MM.1S (cell line): ENCODE measurements around the gene RSF1.

Experiments used
- DNase-seq: peaks from one replicate; pipeline ENCODE4 v3.0.0-alpha.2; 2015
- H2AFZ ChIP-seq: fragments of 300-600 bp; sonication (generic); 2 replicates; pipeline ENCODE4 v1.6.0; 2016; ENCODE audit warnings: antibody characterized with exemption, low read length
- H3F3A ChIP-seq: fragments of 300-600 bp; sonication (generic); 2 replicates; pipeline ENCODE4 v1.6.1; 2016; ENCODE audit warnings: mild to moderate bottlenecking, antibody characterized with exemption, low read length, moderate library complexity, mixed read lengths; ENCODE audit not compliant: insufficient read depth
- H3K27ac ChIP-seq: fragments of 300-600 bp; sonication (generic); 2 replicates; pipeline ENCODE4 v1.5.1; 2016; ENCODE audit warnings: mild to moderate bottlenecking, low read length
- H3K27me3 ChIP-seq: fragments of 300-600 bp; sonication (generic); replicated peaks from 2 replicates; pipeline ENCODE4 v1.6.0; 2016; ENCODE audit warnings: low read length; ENCODE audit not compliant: insufficient read depth
- H3K36me3 ChIP-seq: fragments of 300-600 bp; sonication (generic); replicated peaks from 2 replicates; pipeline ENCODE4 v1.6.1; 2016; ENCODE audit warnings: mild to moderate bottlenecking, low read length, mixed read lengths; ENCODE audit not compliant: insufficient read depth
- H3K4me1 ChIP-seq: fragments of 300-600 bp; sonication (generic); 2 replicates; pipeline ENCODE4 v1.6.1; 2016; ENCODE audit warnings: low read length, mixed read lengths
- H3K4me2 ChIP-seq: fragments of 300-600 bp; sonication (generic); 2 replicates; pipeline ENCODE4 v1.6.0; 2016; ENCODE audit warnings: low read depth, low read length
- H3K4me3 ChIP-seq: fragments of 300-600 bp; sonication (generic); 2 replicates; pipeline ENCODE4 v1.5.1; 2016; ENCODE audit warnings: low read length, mixed read lengths
- H3K79me2 ChIP-seq: fragments of 300-600 bp; sonication (generic); 2 replicates; pipeline ENCODE4 v1.6.1; 2016; ENCODE audit warnings: mixed run types, low read length, mixed read lengths
- H3K9ac ChIP-seq: fragments of 300-600 bp; sonication (generic); 2 replicates; pipeline ENCODE4 v1.6.1; 2016; ENCODE audit warnings: low read length, mixed read lengths
- H3K9me2 ChIP-seq: fragments of 300-600 bp; sonication (generic); replicated peaks from 2 replicates; pipeline ENCODE4 v1.6.1; 2016; ENCODE audit warnings: mild to moderate bottlenecking, low read length, mixed read lengths; ENCODE audit not compliant: insufficient read depth
- H3K9me3 ChIP-seq: fragments of 300-600 bp; sonication (generic); replicated peaks from 2 replicates; pipeline ENCODE4 v1.6.1; 2016; ENCODE audit warnings: mild to moderate bottlenecking, low read length, mixed read lengths; ENCODE audit not compliant: insufficient read depth
- H4K20me1 ChIP-seq: fragments of 300-600 bp; sonication (generic); 2 replicates; pipeline ENCODE4 v1.6.1; 2016; ENCODE audit warnings: mild to moderate bottlenecking, low read length, moderate library complexity, mixed read lengths; ENCODE audit not compliant: insufficient read depth
- EZH2 ChIP-seq: fragments of 300-600 bp; sonication (generic); optimal IDR thresholded peaks from 2 replicates; pipeline ENCODE3; 2017; ENCODE audit warnings: low read depth, mild to moderate bottlenecking, antibody characterized with exemption, low read length, mixed read lengths
- EZH2phosphoT487 ChIP-seq: fragments of 300-600 bp; sonication (generic); IDR thresholded peaks from 2 replicates; pipeline ENCODE4 v1.6.1; 2018; ENCODE audit warnings: antibody characterized with exemption, low read length
- TF ChIP-seq, protein P1 (sequence below): fragments of 300-600 bp; sonication (generic); IDR thresholded peaks from 2 replicates; pipeline ENCODE4 v1.5.1; 2016; ENCODE audit warnings: antibody characterized with exemption, low read length, mixed read lengths

The RSF1 gene

DNA sequence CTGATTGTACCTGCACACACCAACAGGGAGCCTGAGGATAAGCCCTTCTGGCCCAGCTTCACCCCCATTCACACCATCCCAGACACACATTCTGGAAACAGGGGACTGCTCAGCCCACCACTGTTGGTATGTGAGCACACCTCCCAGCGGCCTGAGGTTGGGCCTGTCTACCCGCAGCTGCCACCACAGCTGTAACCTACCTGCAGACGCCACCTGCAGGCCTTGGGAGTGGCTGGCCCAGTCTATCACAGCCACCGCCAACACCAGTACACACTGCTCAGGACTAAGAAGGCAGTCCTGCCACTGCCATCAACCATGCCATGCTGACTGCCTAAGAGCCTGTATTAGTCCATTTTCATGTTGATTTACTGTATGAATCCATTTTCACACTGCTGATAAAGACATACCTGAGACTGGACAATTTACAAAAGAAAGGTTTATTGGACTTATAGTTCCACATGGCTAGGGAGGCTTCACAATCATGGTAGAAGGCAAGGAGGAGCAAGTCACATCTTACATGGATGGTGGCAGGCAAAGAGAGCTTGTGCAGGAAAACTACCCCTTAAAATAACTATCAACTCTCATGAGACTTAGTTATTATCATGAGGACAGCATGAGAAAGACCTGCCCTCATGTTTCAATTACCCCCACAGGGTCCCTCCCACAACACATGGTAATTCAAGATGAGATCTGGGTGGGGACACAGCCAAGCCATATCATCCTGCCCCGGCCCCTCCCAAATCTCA, 30.6 kb downstream of the RSF1 start:
- no peaks in the 10 kb centered on the region for H3K9me3 ChIP-seq
- H2AFZ ChIP-seq = no peak overlapping the region
- H4K20me1 ChIP-seq = peaks cover 14% of the 10 kb centered on the region
- H3K36me3 ChIP-seq = no peaks in the 10 kb centered on the region; the same call in 1 of the 2 replicates
- no peaks in the 10 kb centered on the region for H3K27me3 ChIP-seq
- TF ChIP-seq, protein P1, sequence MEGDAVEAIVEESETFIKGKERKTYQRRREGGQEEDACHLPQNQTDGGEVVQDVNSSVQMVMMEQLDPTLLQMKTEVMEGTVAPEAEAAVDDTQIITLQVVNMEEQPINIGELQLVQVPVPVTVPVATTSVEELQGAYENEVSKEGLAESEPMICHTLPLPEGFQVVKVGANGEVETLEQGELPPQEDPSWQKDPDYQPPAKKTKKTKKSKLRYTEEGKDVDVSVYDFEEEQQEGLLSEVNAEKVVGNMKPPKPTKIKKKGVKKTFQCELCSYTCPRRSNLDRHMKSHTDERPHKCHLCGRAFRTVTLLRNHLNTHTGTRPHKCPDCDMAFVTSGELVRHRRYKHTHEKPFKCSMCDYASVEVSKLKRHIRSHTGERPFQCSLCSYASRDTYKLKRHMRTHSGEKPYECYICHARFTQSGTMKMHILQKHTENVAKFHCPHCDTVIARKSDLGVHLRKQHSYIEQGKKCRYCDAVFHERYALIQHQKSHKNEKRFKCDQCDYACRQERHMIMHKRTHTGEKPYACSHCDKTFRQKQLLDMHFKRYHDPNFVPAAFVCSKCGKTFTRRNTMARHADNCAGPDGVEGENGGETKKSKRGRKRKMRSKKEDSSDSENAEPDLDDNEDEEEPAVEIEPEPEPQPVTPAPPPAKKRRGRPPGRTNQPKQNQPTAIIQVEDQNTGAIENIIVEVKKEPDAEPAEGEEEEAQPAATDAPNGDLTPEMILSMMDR = no peak
- TF ChIP-seq EZH2 = no peak
- no peaks in the 10 kb centered on the region; the same call in 1 of the 2 replicates for H3F3A ChIP-seq
- no peak overlapping the region for H3K9ac ChIP-seq
- no peak overlapping the region for H3K4me2 ChIP-seq
- H3K9me2 ChIP-seq = no peaks in the 10 kb centered on the region
- H3K27ac ChIP-seq = no peak overlapping the region
- H3K4me3 ChIP-seq = no peak overlapping the region
- H3K4me1 ChIP-seq = no peaks in the 10 kb centered on the region
- H3K79me2 ChIP-seq = peaks cover 91% of the 10 kb centered on the region
- no peak for DNase-seq

DNA sequence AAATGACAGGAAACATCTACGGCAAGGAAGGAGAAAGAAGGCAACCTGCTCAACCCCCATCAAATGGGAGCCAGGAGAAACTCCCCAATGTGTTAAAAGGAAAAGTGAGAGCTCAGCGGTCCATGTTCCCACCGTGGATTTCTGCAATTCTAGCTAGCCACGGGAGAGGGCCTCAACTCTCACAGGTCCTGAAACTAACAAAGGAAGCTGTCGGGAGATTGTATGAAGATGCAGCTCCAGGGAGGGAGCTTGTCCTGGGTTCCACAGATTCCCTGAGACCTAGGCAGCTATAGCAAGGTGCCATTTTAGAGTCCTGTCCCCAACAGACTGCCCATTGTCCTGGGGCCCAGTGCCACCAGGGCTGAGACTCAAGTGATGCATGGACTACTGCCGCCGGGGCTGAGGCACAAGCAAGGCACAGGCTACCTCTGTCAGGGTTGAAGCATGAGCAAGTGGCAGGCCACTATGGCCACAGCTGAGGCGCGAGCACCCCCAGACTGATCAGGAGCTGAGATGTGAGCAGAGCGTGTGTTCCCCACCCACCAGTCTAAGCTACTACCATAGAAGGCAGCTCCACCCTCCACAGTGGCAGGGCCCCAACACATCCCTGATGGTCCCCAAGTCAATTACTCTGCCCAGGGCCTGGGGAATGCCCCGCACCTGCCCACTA, 31.3 kb downstream of the RSF1 start:
- H2AFZ ChIP-seq = no peak overlapping the region
- peaks cover 14% of the 10 kb centered on the region for H4K20me1 ChIP-seq
- H3K4me3 ChIP-seq = no peak overlapping the region
- H3K4me1 ChIP-seq = no peaks in the 10 kb centered on the region
- no peak overlapping the region for H3K4me2 ChIP-seq
- TF ChIP-seq EZH2 (no peak), EZH2phosphoT487 (no peak)
- TF ChIP-seq, protein P1 = no peak
- no peaks in the 10 kb centered on the region for H3K9me3 ChIP-seq
- no peaks in the 10 kb centered on the region; the same call in 1 of the 2 replicates for H3F3A ChIP-seq
- H3K9ac ChIP-seq = no peak overlapping the region
- no peak for DNase-seq
- H3K27me3 ChIP-seq = no peaks in the 10 kb centered on the region
- H3K9me2 ChIP-seq = no peaks in the 10 kb centered on the region
- no peak overlapping the region for H3K27ac ChIP-seq
- peaks cover 91% of the 10 kb centered on the region for H3K79me2 ChIP-seq
- no peaks in the 10 kb centered on the region; the same call in 1 of the 2 replicates for H3K36me3 ChIP-seq

DNA sequence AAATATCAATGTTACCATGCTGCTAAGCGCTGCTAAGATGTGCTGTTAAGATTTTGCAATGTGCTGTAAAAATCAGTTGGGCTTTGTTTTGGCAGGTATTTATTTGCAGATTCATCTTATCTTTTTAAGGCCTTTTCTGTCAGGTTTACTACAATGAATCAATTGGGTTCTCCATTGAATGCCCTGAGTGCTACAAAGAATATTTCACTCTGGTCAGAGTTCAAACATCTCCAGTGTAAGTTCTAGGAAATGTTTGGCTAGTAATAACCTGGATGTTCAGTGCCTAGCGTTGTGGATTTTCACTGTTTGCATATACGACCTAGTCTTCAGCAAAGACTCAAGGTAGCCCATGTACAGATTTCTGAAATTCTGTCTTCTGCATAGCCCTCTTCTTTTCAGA, 36.0 kb downstream of the RSF1 start:
- peaks cover 14% of the 10 kb centered on the region for H4K20me1 ChIP-seq
- no peak for DNase-seq
- H3K4me1 ChIP-seq = 0 out of 2 replicates have a peak, but pooled peaks cover 3% of the 10 kb centered on the region
- H3K27me3 ChIP-seq = no peaks in the 10 kb centered on the region
- no peak overlapping the region for H3K27ac ChIP-seq
- no peak overlapping the region for H2AFZ ChIP-seq
- no peaks in the 10 kb centered on the region for H3K9me3 ChIP-seq
- no peak overlapping the region for H3K4me2 ChIP-seq
- H3K4me3 ChIP-seq = no peak overlapping the region
- H3F3A ChIP-seq = no peaks in the 10 kb centered on the region; the same call in 1 of the 2 replicates
- no peaks in the 10 kb centered on the region for H3K36me3 ChIP-seq
- H3K79me2 ChIP-seq = peaks cover 81% of the 10 kb centered on the region
- H3K9ac ChIP-seq = no peak overlapping the region
- no peak for TF ChIP-seq EZH2phosphoT487
- TF ChIP-seq, protein P1 = no peak
- TF ChIP-seq EZH2 = no peak
- H3K9me2 ChIP-seq = no peaks in the 10 kb centered on the region
